RWPE2 (cell line): ENCODE data around the gene MAGEC2.

Experiments
- ATAC-seq: fragments of 200-7000 bp; cut with Tn5 transposase; 3 replicates; pipeline ENCODE4 v1.9.1; 2021; ENCODE audit warnings: low read depth
- DNase-seq: peaks from one replicate; pipeline ENCODE4 v3.0.0-alpha.2; 2020; ENCODE audit warnings: low spot score
- H3K27ac ChIP-seq: fragments of 450-650 bp; 2 replicates; pipeline ENCODE4 v1.5.1; 2017; ENCODE audit warnings: mild to moderate bottlenecking; ENCODE audit not compliant: poor library complexity, severe bottlenecking
- H3K27me3 ChIP-seq: fragments of 250-450 bp; sonication (Bioruptor Pico); 2 replicates; pipeline ENCODE4 v1.5.1; 2021; ENCODE audit warnings: mild to moderate bottlenecking, moderate library complexity; ENCODE audit not compliant: insufficient read depth, poor library complexity, severe bottlenecking
- H3K36me3 ChIP-seq: fragments of 250-450 bp; sonication (Bioruptor Pico); 2 replicates; pipeline ENCODE4 v1.5.1; 2020; ENCODE audit warnings: low read depth, mild to moderate bottlenecking, moderate library complexity
- H3K4me1 ChIP-seq: fragments of 250-450 bp; sonication (Bioruptor Pico); 2 replicates; pipeline ENCODE4 v1.5.1; 2021; ENCODE audit warnings: mild to moderate bottlenecking, moderate library complexity; ENCODE audit not compliant: insufficient read depth, poor library complexity, severe bottlenecking
- H3K4me3 ChIP-seq: fragments of 250-450 bp; sonication (Bioruptor Pico); 2 replicates; pipeline ENCODE4 v1.5.1; 2021; ENCODE audit warnings: mild to moderate bottlenecking, moderate library complexity; ENCODE audit not compliant: severe bottlenecking
- H3K9me3 ChIP-seq: fragments of 250-450 bp; sonication (Bioruptor Pico); 2 replicates; pipeline ENCODE4 v1.5.1; 2021; ENCODE audit warnings: mild to moderate bottlenecking, moderate library complexity; ENCODE audit not compliant: severe bottlenecking
- TF ChIP-seq, protein P1 (sequence below): fragments of 450-650 bp; IDR thresholded peaks from one replicate; pipeline ENCODE4 v1.5.1; 2017; ENCODE audit warnings: mild to moderate bottlenecking, moderate library complexity; ENCODE audit not compliant: poor library complexity, severe bottlenecking

The MAGEC2 gene, protein sequence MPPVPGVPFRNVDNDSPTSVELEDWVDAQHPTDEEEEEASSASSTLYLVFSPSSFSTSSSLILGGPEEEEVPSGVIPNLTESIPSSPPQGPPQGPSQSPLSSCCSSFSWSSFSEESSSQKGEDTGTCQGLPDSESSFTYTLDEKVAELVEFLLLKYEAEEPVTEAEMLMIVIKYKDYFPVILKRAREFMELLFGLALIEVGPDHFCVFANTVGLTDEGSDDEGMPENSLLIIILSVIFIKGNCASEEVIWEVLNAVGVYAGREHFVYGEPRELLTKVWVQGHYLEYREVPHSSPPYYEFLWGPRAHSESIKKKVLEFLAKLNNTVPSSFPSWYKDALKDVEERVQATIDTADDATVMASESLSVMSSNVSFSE

DNA sequence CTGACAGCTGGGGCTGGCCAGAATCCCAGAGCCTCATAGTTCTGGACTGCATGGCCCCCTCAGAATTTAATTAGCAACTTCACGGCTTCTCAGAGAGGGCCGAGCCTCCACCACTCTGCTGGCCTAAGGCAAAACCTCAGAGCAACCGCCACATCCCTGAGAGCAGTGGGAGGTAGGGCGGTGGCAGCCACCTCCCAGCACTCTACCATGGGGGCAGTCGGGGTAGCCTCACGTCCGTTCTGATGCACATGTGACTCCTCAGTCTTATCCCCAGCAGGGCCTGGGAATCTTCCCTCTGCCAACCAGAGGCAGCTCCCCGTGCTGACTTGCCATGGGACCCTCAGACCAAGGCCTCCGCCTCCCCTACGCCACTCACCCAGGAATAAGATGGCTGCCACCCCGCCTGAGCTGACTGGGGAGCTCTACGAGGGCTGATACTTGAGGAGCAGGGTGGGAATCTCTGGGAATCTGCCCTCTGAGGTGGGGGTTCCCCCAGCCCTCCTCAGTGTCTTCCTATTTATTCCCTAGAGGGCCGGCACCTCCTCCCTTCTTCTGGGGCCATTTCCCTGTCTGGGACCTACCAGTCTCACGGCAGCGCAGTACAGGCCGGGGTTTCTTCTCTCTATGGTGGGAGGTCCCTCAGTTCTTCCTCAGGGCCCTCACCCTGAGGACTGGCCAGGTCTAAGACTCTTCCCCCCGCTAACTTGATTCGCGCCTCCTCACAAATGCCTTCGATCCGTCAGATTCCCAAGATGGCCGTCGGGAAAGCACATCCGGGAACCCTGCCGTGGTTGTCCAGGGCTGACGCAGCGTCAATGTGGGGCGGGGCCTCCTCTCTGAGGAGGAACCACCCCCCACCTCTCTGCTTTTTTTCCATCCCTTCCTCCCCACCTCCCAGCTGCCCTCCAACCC is at the start of gene MAGEC2:
MAGEC2 (minus strand) TSS at position 769 of the 912 bp plus-strand sequence. CDS start 1,303 bp downstream, outside the sequence.
- Histone ChIP-seq H3K36me3 (no peaks in the 10 kb centered on the region), H3K27me3 (no peaks in the 10 kb centered on the region), H3K4me1 (no peaks in the 10 kb centered on the region), H3K4me3 (no peak within 1 kb of the TSS), H3K9me3 (no peaks in the 10 kb centered on the region), H3K27ac (no peak within 1 kb of the TSS)
- ATAC-seq = no peak
- no peak for DNase-seq
- TF ChIP-seq, protein P1, sequence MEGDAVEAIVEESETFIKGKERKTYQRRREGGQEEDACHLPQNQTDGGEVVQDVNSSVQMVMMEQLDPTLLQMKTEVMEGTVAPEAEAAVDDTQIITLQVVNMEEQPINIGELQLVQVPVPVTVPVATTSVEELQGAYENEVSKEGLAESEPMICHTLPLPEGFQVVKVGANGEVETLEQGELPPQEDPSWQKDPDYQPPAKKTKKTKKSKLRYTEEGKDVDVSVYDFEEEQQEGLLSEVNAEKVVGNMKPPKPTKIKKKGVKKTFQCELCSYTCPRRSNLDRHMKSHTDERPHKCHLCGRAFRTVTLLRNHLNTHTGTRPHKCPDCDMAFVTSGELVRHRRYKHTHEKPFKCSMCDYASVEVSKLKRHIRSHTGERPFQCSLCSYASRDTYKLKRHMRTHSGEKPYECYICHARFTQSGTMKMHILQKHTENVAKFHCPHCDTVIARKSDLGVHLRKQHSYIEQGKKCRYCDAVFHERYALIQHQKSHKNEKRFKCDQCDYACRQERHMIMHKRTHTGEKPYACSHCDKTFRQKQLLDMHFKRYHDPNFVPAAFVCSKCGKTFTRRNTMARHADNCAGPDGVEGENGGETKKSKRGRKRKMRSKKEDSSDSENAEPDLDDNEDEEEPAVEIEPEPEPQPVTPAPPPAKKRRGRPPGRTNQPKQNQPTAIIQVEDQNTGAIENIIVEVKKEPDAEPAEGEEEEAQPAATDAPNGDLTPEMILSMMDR = no peak

GRCh38 chrX:142251680-142252079 is 46.6 kb upstream of the MAGEC2 start:
- TF ChIP-seq, protein P1 = no peak
- H3K27me3 ChIP-seq = no peaks in the 10 kb centered on the region
- no peaks in the 10 kb centered on the region for H3K9me3 ChIP-seq
- DNase-seq (no peak), ATAC-seq (peak; percentile 68)
- peak overlapping the region; percentile 78 for H3K27ac ChIP-seq
- H3K36me3 ChIP-seq = no peaks in the 10 kb centered on the region
- H3K4me1 ChIP-seq = no peaks in the 10 kb centered on the region
- no peak overlapping the region for H3K4me3 ChIP-seq

DNA sequence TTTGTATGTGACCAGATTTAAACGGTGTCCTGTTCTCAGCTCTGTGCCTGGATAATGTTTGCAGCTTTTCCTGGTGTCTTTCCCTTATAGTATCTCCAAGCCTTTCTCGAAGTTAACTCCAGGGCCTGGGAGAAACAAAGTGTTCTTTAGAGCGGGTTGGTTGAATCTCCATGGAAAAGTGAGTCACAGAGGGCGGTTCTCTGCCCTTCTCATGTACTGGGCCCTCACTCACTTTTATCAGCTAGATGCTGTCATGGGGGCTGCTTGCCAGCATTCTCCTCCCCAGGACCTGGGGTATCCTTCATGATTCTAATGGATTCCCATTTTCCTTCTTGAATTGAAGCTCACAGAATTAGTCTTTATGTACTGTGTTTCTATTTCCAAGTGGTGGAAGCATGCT is 46.1 kb upstream of the MAGEC2 start:
- TF ChIP-seq, protein P1 = no peak
- Histone ChIP-seq H3K4me3 (no peak overlapping the region), H3K4me1 (no peaks in the 10 kb centered on the region), H3K9me3 (no peaks in the 10 kb centered on the region), H3K27ac (peak overlapping the region; percentile 78), H3K36me3 (no peaks in the 10 kb centered on the region), H3K27me3 (no peaks in the 10 kb centered on the region)
- DNase-seq (no peak), ATAC-seq (no peak; the same call in 2 of the 3 replicates)

- H3K27me3 ChIP-seq = no peaks in the 10 kb centered on the region
- H3K4me1 ChIP-seq = no peaks in the 10 kb centered on the region
- no peaks in the 10 kb centered on the region for H3K36me3 ChIP-seq
- H3K9me3 ChIP-seq = no peaks in the 10 kb centered on the region
- H3K27ac ChIP-seq = peak overlapping the region; percentile 78
- TF ChIP-seq, protein P1 = no peak
- DNase-seq (no peak), ATAC-seq (peak; percentile 90)
- no peak overlapping the region for H3K4me3 ChIP-seq
These were observed 45.4 kb upstream of the MAGEC2 start for GRCh38 chrX:142250502-142250901.
